ENCODE data around the gene ZBTB20. TPM values are rescaled to one million over a fixed set of nuclear protein-coding genes. Genes with fewer than 3 reads are reported as not detected.

Gene ZBTB20
- total RNA-seq, 4 donors from 2014 or later, result 148 to 242 (median 188) TPM

DNA sequence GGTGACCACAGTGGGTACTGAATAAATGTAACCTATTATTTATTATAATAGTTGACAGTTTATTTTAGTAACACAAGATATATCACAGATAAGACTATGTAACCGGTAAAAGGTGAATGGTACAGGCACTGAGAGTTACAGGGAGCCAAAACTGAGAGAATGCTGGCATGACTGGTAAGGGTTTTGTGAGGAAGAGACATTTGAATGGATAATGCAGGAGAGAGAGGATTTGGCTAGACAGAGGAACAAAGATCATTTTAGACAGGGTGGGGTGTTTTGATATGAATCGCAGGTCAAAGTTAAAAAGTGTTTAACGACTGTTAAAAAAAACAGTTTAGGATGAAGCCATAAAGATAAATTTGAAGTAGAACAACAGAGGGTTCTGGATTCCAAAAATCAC, 421.1 kb downstream of the ZBTB20 start:
- no peak for DNase-seq
- Histone ChIP-seq H3K4me3 (replicated peaks in 1 of 3) (no peak overlapping the region), H3K27ac (no peak overlapping the region), H3K4me1 (no peaks in the 10 kb centered on the region), H3K9me3 (no peaks in the 10 kb centered on the region), H3K27me3 (no peaks in the 10 kb centered on the region), H3K36me3 (no peaks in the 10 kb centered on the region)
- WGBS, 2 donors, result 91 to 92% methylated on average over 3 of the region's 3 CpGs
- TF ChIP-seq, protein P1, sequence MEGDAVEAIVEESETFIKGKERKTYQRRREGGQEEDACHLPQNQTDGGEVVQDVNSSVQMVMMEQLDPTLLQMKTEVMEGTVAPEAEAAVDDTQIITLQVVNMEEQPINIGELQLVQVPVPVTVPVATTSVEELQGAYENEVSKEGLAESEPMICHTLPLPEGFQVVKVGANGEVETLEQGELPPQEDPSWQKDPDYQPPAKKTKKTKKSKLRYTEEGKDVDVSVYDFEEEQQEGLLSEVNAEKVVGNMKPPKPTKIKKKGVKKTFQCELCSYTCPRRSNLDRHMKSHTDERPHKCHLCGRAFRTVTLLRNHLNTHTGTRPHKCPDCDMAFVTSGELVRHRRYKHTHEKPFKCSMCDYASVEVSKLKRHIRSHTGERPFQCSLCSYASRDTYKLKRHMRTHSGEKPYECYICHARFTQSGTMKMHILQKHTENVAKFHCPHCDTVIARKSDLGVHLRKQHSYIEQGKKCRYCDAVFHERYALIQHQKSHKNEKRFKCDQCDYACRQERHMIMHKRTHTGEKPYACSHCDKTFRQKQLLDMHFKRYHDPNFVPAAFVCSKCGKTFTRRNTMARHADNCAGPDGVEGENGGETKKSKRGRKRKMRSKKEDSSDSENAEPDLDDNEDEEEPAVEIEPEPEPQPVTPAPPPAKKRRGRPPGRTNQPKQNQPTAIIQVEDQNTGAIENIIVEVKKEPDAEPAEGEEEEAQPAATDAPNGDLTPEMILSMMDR (IDR thresholded peaks at IDR 0.05), result no peak
- TF ChIP-seq POLR2A (IDR thresholded peaks at IDR 0.05), result no peak
- intact Hi-C loops (cut with DNase I), result no loop called here

DNA sequence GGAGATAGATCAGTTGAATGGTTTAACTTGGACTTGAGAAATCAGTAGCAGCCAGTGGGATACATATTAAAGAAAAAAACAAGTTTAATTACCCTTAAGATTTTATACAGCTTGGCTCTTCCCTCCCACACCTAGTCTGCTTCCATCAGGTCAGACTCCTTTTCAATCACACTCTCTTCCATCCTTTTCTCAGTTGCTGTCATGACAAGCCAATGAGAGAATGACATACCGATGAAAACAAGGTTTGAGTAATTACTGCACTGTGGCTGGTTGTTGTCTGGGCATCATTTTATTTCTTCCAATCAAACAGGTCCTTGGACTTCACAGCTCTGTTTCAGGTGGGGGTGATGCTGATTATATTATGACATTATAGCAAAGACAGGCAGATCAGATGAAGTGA, 424.6 kb downstream of the ZBTB20 start:
- DNase-seq, result no peak
- intact Hi-C loops (cut with DNase I), result no loop called here
- WGBS, 2 donors, result 87 to 95% methylated on average over 1 of the region's 1 CpG
- Histone ChIP-seq H3K36me3 (no peaks in the 10 kb centered on the region), H3K27me3 (no peaks in the 10 kb centered on the region), H3K4me3 (replicated peaks in 1 of 3) (no peak overlapping the region), H3K9me3 (no peaks in the 10 kb centered on the region), H3K27ac (no peak overlapping the region), H3K4me1 (no peaks in the 10 kb centered on the region)
- TF ChIP-seq, protein P1 (IDR thresholded peaks at IDR 0.05), result no peak
- no peak for TF ChIP-seq POLR2A (IDR thresholded peaks at IDR 0.05)

DNA sequence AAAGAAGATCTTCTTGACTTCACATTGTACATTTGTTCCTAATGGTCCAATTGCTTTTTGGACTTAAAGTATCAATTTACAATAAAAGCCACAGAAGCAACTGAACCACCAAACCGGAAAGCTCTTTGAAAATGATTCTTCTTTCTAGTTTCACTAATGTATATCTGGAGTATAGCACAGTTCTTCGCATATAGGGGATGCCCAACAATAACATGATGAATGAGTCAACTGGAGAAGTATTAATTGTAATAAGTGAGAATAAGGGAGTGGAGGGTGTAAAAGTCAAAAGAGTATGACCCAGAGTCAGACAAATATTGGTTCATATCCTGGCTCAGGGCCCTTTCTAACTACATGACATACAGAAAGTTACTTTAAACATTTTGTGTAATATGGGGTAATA, 425.2 kb downstream of the ZBTB20 start:
- 90 to 93% methylated on average over 2 of the region's 2 CpGs for WGBS, 2 donors

DNA sequence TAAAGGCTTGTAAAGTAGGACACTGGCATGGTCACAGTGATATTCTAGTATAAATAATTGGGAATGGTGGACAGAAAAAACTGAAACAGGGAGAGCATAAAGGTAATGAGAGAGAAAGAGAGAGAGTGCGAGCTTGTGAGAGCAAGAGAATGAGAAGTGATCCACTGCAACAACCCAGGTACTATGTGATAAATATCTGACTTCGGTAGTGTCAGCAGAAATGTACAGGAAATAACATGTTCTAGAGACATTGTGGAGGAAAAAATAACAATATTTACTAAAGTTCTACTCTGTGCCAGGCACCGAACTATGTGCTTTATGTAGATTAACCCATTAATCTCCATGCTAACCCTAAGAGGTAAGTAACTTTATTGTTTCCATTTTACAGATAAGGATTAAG, 425.9 kb downstream of the ZBTB20 start:
- Histone ChIP-seq H3K27me3 (no peaks in the 10 kb centered on the region), H3K27ac (no peak overlapping the region), H3K9me3 (no peaks in the 10 kb centered on the region), H3K36me3 (no peaks in the 10 kb centered on the region), H3K4me3 (replicated peaks in 1 of 3) (no peak overlapping the region), H3K4me1 (peaks cover 0 to 4% of the 10 kb centered on the region in 2 donors)
- intact Hi-C loops (cut with DNase I), result no loop called here
- no peak for DNase-seq
- no peak for TF ChIP-seq POLR2A (IDR thresholded peaks at IDR 0.05)
- 75 to 81% methylated on average over 3 of the region's 3 CpGs for WGBS, 2 donors

More for the DNA sequence above, 425.2 kb downstream of the ZBTB20 start:
- H3K9me3 ChIP-seq, result no peaks in the 10 kb centered on the region
- intact Hi-C loops (cut with DNase I), result no loop called here
- no peak overlapping the region for H3K27ac ChIP-seq
- no peaks in the 10 kb centered on the region for H3K36me3 ChIP-seq
- TF ChIP-seq, protein P1 (IDR thresholded peaks at IDR 0.05), result no peak
- no peak for TF ChIP-seq POLR2A (IDR thresholded peaks at IDR 0.05)
- no peaks in the 10 kb centered on the region for H3K27me3 ChIP-seq
- no peak for DNase-seq
- H3K4me1 ChIP-seq, result peaks cover 0 to 3% of the 10 kb centered on the region in 2 donors
- no peak overlapping the region for H3K4me3 ChIP-seq (replicated peaks in 1 of 3)

DNA sequence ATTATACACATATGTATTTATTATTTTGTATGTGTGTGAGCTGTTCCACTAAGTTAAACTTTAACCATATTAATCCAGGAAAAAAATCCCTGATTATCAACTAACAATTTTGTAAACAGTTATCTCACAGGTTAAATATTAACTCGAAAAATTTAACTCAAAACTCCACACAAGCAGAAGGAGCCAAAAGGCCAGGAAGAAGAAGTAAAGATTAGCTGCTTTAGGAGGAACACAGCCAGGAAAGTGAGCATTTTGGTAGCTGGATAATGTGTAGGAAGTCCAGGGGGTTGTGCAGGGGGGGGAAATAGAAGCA, 428.2 kb downstream of the ZBTB20 start:
- Histone ChIP-seq H3K36me3 (no peaks in the 10 kb centered on the region), H3K4me3 (replicated peaks in 1 of 3) (no peak overlapping the region), H3K4me1 (peaks cover 0 to 4% of the 10 kb centered on the region in 2 donors), H3K9me3 (no peaks in the 10 kb centered on the region), H3K27me3 (no peaks in the 10 kb centered on the region), H3K27ac (no peak overlapping the region)
- WGBS, 2 donors, result 61 to 67% methylated on average over 1 of the region's 1 CpG
- no peak for DNase-seq
- intact Hi-C loops (cut with DNase I), result no loop called here
- TF ChIP-seq, protein P1 (IDR thresholded peaks at IDR 0.05), result no peak

Data from thyroid gland (tissue), 4 donors.